OCI-LY1 (cell line): ENCODE data around the gene HSPH1.

ENCODE experiments used
- H2AFZ ChIP-seq: fragments of 200-600 bp; sonication (generic), shearing (Covaris generic); 2 replicates; pipeline ENCODE4 v1.6.0; 2014; ENCODE audit warnings: antibody characterized with exemption, mild to moderate bottlenecking, low read length
- H3F3A ChIP-seq: fragments of 200-600 bp; sonication (generic), shearing (Covaris generic); 2 replicates; pipeline ENCODE4 v1.6.0; 2014; ENCODE audit warnings: mild to moderate bottlenecking, antibody characterized with exemption, low read length, moderate library complexity; ENCODE audit not compliant: insufficient read depth
- H3K27ac ChIP-seq: fragments of 200-600 bp; sonication (generic); 2 replicates; pipeline ENCODE4 v1.5.1; 2014; ENCODE audit warnings: low read length, mixed run types, mild to moderate bottlenecking, low read depth; ENCODE audit not compliant: poor library complexity, severe bottlenecking
- H3K27me3 ChIP-seq: fragments of 200-600 bp; sonication (generic); 2 replicates; pipeline ENCODE4 v1.6.0; 2014; ENCODE audit warnings: antibody characterized with exemption, mild to moderate bottlenecking, low read length, moderate library complexity; ENCODE audit not compliant: insufficient read depth
- H3K36me3 ChIP-seq: fragments of 200-600 bp; sonication (generic); 2 replicates; pipeline ENCODE4 v1.6.1; 2014; ENCODE audit warnings: mild to moderate bottlenecking, antibody characterized with exemption, low read length, moderate library complexity, mixed read lengths; ENCODE audit not compliant: insufficient read depth
- H3K4me1 ChIP-seq: fragments of 200-600 bp; sonication (generic); 2 replicates; pipeline ENCODE4 v1.5.1; 2014; ENCODE audit warnings: mild to moderate bottlenecking, low read length, moderate library complexity; ENCODE audit not compliant: insufficient read depth, severe bottlenecking
- H3K4me2 ChIP-seq: fragments of 200-600 bp; sonication (generic), shearing (Covaris generic); 2 replicates; pipeline ENCODE4 v1.6.1; 2014; ENCODE audit warnings: low read length
- H3K4me3 ChIP-seq: fragments of 200-600 bp; sonication (generic); 2 replicates; pipeline ENCODE4 v1.5.1; 2014; ENCODE audit warnings: low read length, low read depth, mild to moderate bottlenecking, mixed read lengths; ENCODE audit not compliant: poor library complexity, severe bottlenecking
- H3K79me2 ChIP-seq: fragments of 200-600 bp; shearing (Covaris generic); 2 replicates; pipeline ENCODE4 v1.6.1; 2016; ENCODE audit warnings: mixed run types, low read length, mixed read lengths; ENCODE audit not compliant: insufficient read depth
- H3K9ac ChIP-seq: fragments of 200-600 bp; sonication (generic), shearing (Covaris generic); 2 replicates; pipeline ENCODE4 v1.6.1; 2014; ENCODE audit warnings: mild to moderate bottlenecking, low read length, mixed read lengths
- H3K9me2 ChIP-seq: fragments of 200-600 bp; sonication (generic), shearing (Covaris generic); 2 replicates; pipeline ENCODE4 v1.6.1; 2014; ENCODE audit warnings: low read depth, mild to moderate bottlenecking, low read length, mixed read lengths
- H3K9me3 ChIP-seq: fragments of 200-600 bp; shearing (Covaris generic); 2 replicates; pipeline ENCODE4 v1.6.1; 2014; ENCODE audit warnings: low read length, mixed read lengths
- H4K20me1 ChIP-seq: fragments of 200-600 bp; sonication (generic), shearing (Covaris generic); 2 replicates; pipeline ENCODE4 v1.6.0; 2016; ENCODE audit warnings: mild to moderate bottlenecking, low read length; ENCODE audit not compliant: insufficient read depth
- CTCF ChIP-seq: fragments of 200-600 bp; sonication (generic), shearing (Covaris generic); IDR thresholded peaks from 2 replicates; pipeline ENCODE4 v1.5.1; 2017; ENCODE audit warnings: mild to moderate bottlenecking, antibody characterized with exemption, low read length, moderate library complexity, mixed read lengths
- EZH2 ChIP-seq: fragments of 200-600 bp; sonication (generic), shearing (Covaris generic); IDR thresholded peaks from 2 replicates; pipeline ENCODE4 v1.8.0; 2017; ENCODE audit warnings: borderline replicate concordance, mixed run types, mild to moderate bottlenecking, antibody characterized with exemption, low read length, moderate library complexity, mixed read lengths

Gene HSPH1

GRCh38 chr13:31116224-31116623, 45.5 kb downstream of the HSPH1 start:
- H3K9me2 ChIP-seq, result no peaks in the 10 kb centered on the region
- peaks cover 7% of the 10 kb centered on the region; the same call in 1 of the 2 replicates for H3K27me3 ChIP-seq
- no peaks in the 10 kb centered on the region for H3K9me3 ChIP-seq
- no peak overlapping the region for H3K9ac ChIP-seq
- H3K79me2 ChIP-seq, result no peaks in the 10 kb centered on the region
- H3K4me2 ChIP-seq, result no peak overlapping the region
- H2AFZ ChIP-seq, result no peak overlapping the region
- no peaks in the 10 kb centered on the region for H3K4me1 ChIP-seq
- no peak overlapping the region for H3K27ac ChIP-seq
- no peaks in the 10 kb centered on the region for H3F3A ChIP-seq
- no peaks in the 10 kb centered on the region for H4K20me1 ChIP-seq
- no peak for TF ChIP-seq CTCF
- TF ChIP-seq EZH2, result no peak
- no peaks in the 10 kb centered on the region for H3K36me3 ChIP-seq
- no peak overlapping the region for H3K4me3 ChIP-seq

GRCh38 chr13:31115616-31116015, 46.1 kb downstream of the HSPH1 start:
- no peaks in the 10 kb centered on the region for H3F3A ChIP-seq
- no peak overlapping the region for H3K9ac ChIP-seq
- H3K4me1 ChIP-seq, result no peaks in the 10 kb centered on the region
- TF ChIP-seq CTCF, result no peak
- no peak for TF ChIP-seq EZH2
- no peak overlapping the region for H3K4me3 ChIP-seq
- no peaks in the 10 kb centered on the region for H3K9me2 ChIP-seq
- no peak overlapping the region for H3K27ac ChIP-seq
- H4K20me1 ChIP-seq, result no peaks in the 10 kb centered on the region
- peaks cover 7% of the 10 kb centered on the region; the same call in 1 of the 2 replicates for H3K27me3 ChIP-seq
- H3K79me2 ChIP-seq, result no peaks in the 10 kb centered on the region
- no peak overlapping the region for H3K4me2 ChIP-seq
- no peaks in the 10 kb centered on the region for H3K9me3 ChIP-seq
- H3K36me3 ChIP-seq, result no peaks in the 10 kb centered on the region
- no peak overlapping the region for H2AFZ ChIP-seq

- Histone ChIP-seq H3K79me2 (no peaks in the 10 kb centered on the region), H3K9ac (no peak overlapping the region), H3K4me2 (no peak overlapping the region), H4K20me1 (no peaks in the 10 kb centered on the region), H3F3A (no peaks in the 10 kb centered on the region), H3K9me3 (no peaks in the 10 kb centered on the region), H2AFZ (no peak overlapping the region), H3K4me1 (no peaks in the 10 kb centered on the region), H3K36me3 (no peaks in the 10 kb centered on the region), H3K27me3 (0 out of 2 replicates have a peak, but pooled peaks cover 7% of the 10 kb centered on the region), H3K4me3 (no peak overlapping the region), H3K9me2 (no peaks in the 10 kb centered on the region), H3K27ac (no peak overlapping the region)
- TF ChIP-seq CTCF (no peak), EZH2 (no peak)
Measured at GRCh38 chr13:31114641-31115040, 47.1 kb downstream of the HSPH1 start.
